Measurements from ENCODE around the gene GALNT2.

GALNT2 gene

GRCh38 chr1:230087028-230087716, 20.1 kb downstream of the GALNT2 start:
- peak; percentile 55 for DNase-seq (ENCODE audit: low read depth, low spot score)
- H3K27ac ChIP-seq: peak overlapping the region; percentile 97

GRCh38 chr1:230087717-230088105, 20.7 kb downstream of the GALNT2 start:
- no peak for DNase-seq (ENCODE audit: low read depth, low spot score)
- peak overlapping the region; percentile 97 for H3K27ac ChIP-seq

GRCh38 chr1:230090194-230090711, 23.2 kb downstream of the GALNT2 start:
- no peak for DNase-seq (ENCODE audit: low read depth, low spot score)
- H3K27ac ChIP-seq: no peak overlapping the region

- H3K27ac ChIP-seq: peak overlapping the region; percentile 56
- DNase-seq (ENCODE audit: low read depth, low spot score): no peak
These were observed 24.6 kb downstream of the GALNT2 start for GRCh38 chr1:230091473-230092231.

- H3K27ac ChIP-seq: no peak overlapping the region
- no peak for DNase-seq (ENCODE audit: low read depth, low spot score)
These were observed 27.7 kb downstream of the GALNT2 start for GRCh38 chr1:230094746-230095145.

- no peak for DNase-seq (ENCODE audit: low read depth, low spot score)
- no peak overlapping the region for H3K27ac ChIP-seq
These were observed 28.9 kb downstream of the GALNT2 start for GRCh38 chr1:230095938-230096337.

GRCh38 chr1:230097370-230097769, 30.3 kb downstream of the GALNT2 start:
- no peak overlapping the region for H3K27ac ChIP-seq
- DNase-seq (ENCODE audit: low read depth, low spot score): no peak

GRCh38 chr1:230098723-230099122, 31.7 kb downstream of the GALNT2 start:
- DNase-seq (ENCODE audit: low read depth, low spot score): no peak
- no peak overlapping the region for H3K27ac ChIP-seq

- H3K27ac ChIP-seq: no peak overlapping the region
- DNase-seq (ENCODE audit: low read depth, low spot score): no peak
These were observed 32.4 kb downstream of the GALNT2 start for GRCh38 chr1:230099465-230099864.

GRCh38 chr1:230100932-230101331, 33.9 kb downstream of the GALNT2 start:
- DNase-seq (ENCODE audit: low read depth, low spot score): no peak
- no peak overlapping the region for H3K27ac ChIP-seq

GRCh38 chr1:230101556-230101955, 34.5 kb downstream of the GALNT2 start:
- H3K27ac ChIP-seq: no peak overlapping the region
- no peak for DNase-seq (ENCODE audit: low read depth, low spot score)

GRCh38 chr1:230102046-230102445, 35.0 kb downstream of the GALNT2 start:
- DNase-seq (ENCODE audit: low read depth, low spot score): no peak
- H3K27ac ChIP-seq: no peak overlapping the region

GRCh38 chr1:230102472-230102871, 35.4 kb downstream of the GALNT2 start:
- no peak for DNase-seq (ENCODE audit: low read depth, low spot score)
- H3K27ac ChIP-seq: no peak overlapping the region

- H3K27ac ChIP-seq: no peak overlapping the region
- no peak for DNase-seq (ENCODE audit: low read depth, low spot score)
These were observed 36.5 kb downstream of the GALNT2 start for GRCh38 chr1:230103306-230104173.

GRCh38 chr1:230104395-230105244, 37.6 kb downstream of the GALNT2 start:
- peak overlapping the region; percentile 85 for H3K27ac ChIP-seq
- DNase-seq (ENCODE audit: low read depth, low spot score): peak; percentile 91

GRCh38 chr1:230105245-230105753, 38.3 kb downstream of the GALNT2 start:
- DNase-seq (ENCODE audit: low read depth, low spot score): no peak
- peak overlapping the region; percentile 85 for H3K27ac ChIP-seq

- DNase-seq (ENCODE audit: low read depth, low spot score): peak; percentile 48
- peak overlapping the region; percentile 85 for H3K27ac ChIP-seq
These were observed 39.0 kb downstream of the GALNT2 start for GRCh38 chr1:230105754-230106625.

GRCh38 chr1:230107941-230108340, 40.9 kb downstream of the GALNT2 start:
- DNase-seq (ENCODE audit: low read depth, low spot score): no peak
- H3K27ac ChIP-seq: no peak overlapping the region

- DNase-seq (ENCODE audit: low read depth, low spot score): no peak
- no peak overlapping the region for H3K27ac ChIP-seq
These were observed 41.5 kb downstream of the GALNT2 start for GRCh38 chr1:230108580-230108979.

Measured in epithelial cell of prostate (primary cell).